Transverse colon (tissue), 4 donors: Measurements from ENCODE around the gene NTMT2. TPM values are rescaled to one million over a fixed set of nuclear protein-coding genes. Genes with fewer than 3 reads are reported as not detected.

Source experiments
- DNase-seq: peaks from one replicate; pipeline ENCODE4 v3.0.0-alpha.2; 2019
- H3K27ac ChIP-seq, 4 donors: fragments of 200-600 bp; sonication (generic); 2 replicates each; pipeline ENCODE4 v1.5.1; 2016 to 2018; ENCODE audit warnings: inconsistent platforms in 4 of 4
- H3K27me3 ChIP-seq: fragments of 200-600 bp; sonication (generic); 2 replicates; pipeline ENCODE4 v1.5.1; 2017; ENCODE audit warnings: inconsistent platforms
- H3K36me3 ChIP-seq, 4 donors: fragments of 200-600 bp; sonication (generic); 2 replicates each; pipeline ENCODE4 v1.5.1; 2017 to 2019; ENCODE audit warnings: inconsistent platforms in 4 of 4
- H3K4me1 ChIP-seq, 4 donors: fragments of 200-600 bp; sonication (generic); 2 replicates each; pipeline ENCODE4 v1.5.1; 2017 to 2020; ENCODE audit warnings: inconsistent platforms in 4 of 4
- H3K4me3 ChIP-seq, 4 donors: fragments of 200-600 bp; sonication (generic); 1 replicate in 1 of 4; 2 replicates in 3 of 4; pipeline versions ENCODE4 v1.5.1 to v1.6.1; 2017 to 2019; ENCODE audit warnings: inconsistent platforms in 4 of 4
- H3K9me3 ChIP-seq, 2 donors: fragments of 200-600 bp; sonication (generic); 2 replicates each; pipeline ENCODE4 v1.5.1; 2017 to 2019; ENCODE audit warnings: inconsistent platforms in 2 of 2
- CTCF ChIP-seq, 5 experiments: fragments of 200-600 bp in 3 of 5; fragments of 450-650 bp in 2 of 5; sonication (generic) in 3 of 5; IDR thresholded peaks; 1 replicate in 2 of 5; 2 replicates in 3 of 5; pipeline ENCODE4 v1.5.1; 2016 to 2017; ENCODE audit warnings: antibody characterized with exemption in 5 of 5, inconsistent platforms in 3 of 5, mild to moderate bottlenecking in 2 of 5, moderate library complexity in 1 of 5
- EP300 ChIP-seq: sonication (generic); formaldehyde crosslinking; IDR thresholded peaks from one replicate; pipeline ENCODE4 v1.6.1; 2017; ENCODE audit warnings: antibody characterized with exemption, low read depth
- POLR2A ChIP-seq: fragments of 450-650 bp; IDR thresholded peaks from one replicate; pipeline ENCODE4 v1.6.1; 2016; ENCODE audit warnings: antibody characterized with exemption, mild to moderate bottlenecking, moderate library complexity
- POLR2AphosphoS5 ChIP-seq, 3 donors: sonication (generic); formaldehyde crosslinking; IDR thresholded peaks; one replicate each; pipeline ENCODE4 v1.6.1; 2016; ENCODE audit warnings: antibody characterized with exemption in 3 of 3
- WGBS, 2 donors: methylation state at CpG; one replicate each; pipeline ENCODE4 v1.1.5; 2018; ENCODE audit warnings: low coverage in 1 of 2; 5-methylcytosine and 5-hydroxymethylcytosine counted together
- in situ Hi-C, 4 donors: fragments of 200-750 bp; cut with MboI; loops; one replicate each; pipeline versions ENCODE4 v1.15.0 to v1.15.1; 2017; ENCODE audit warnings: low sequenced_read_pairs in 3 of 4, low pct_ligation_motif_present in 1 of 4, low pct_unique_long_range_greater_than_20kb in 1 of 4
- intact Hi-C: fragments of 100-400 bp; cut with DNase I; formaldehyde crosslinking; loops from one replicate; pipeline ENCODE4 v1.15.1; 2023; ENCODE audit warnings: low total_unique reads
- total RNA-seq, 4 donors: library from RNA; depleted of rRNA; stranded (reverse); fragments of >200 nt; gene quantifications; one replicate each; pipeline ENCODE4 v1.1.0, GENCODE V29; 2016

NTMT2 gene
- total RNA-seq, 4 donors from 2014 or later: not detected

DNA sequence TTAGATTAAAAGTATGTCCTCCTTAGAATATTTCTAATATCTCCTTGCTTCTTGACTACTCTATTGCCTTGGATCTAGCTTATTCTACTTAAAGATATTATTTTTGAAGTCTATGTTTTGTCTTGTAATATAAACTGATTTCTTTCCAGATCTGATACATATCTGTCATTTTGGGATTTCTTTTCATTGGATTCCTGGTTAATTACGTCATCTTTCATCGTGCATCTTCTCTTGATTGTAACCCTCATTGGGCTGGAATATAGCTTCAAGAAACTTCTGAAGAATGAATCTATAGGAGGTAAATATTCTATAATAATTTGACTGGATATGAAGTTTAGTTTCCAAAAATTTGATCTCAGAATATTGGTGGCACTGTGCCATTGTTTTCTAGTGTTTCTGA lies 12.1 kb downstream of the NTMT2 start:
- Histone ChIP-seq H3K4me1 (peaks cover 0 to 10% (median 0%) of the 10 kb centered on the region in 4 donors), H3K9me3 (peaks cover 0 to 10% of the 10 kb centered on the region in 2 donors), H3K27me3 (no peaks in the 10 kb centered on the region), H3K36me3 (no peaks in the 10 kb centered on the region), H3K27ac (no peak overlapping the region), H3K4me3 (no peak overlapping the region)
- intact Hi-C loops (no loop called here), in situ Hi-C loops (no loop called here)
- no peak for DNase-seq
- WGBS, 2 donors: 82% methylated on average over 2 of the region's 2 CpGs; no CpG with 5 or more reads in 1 of the 2 donors
- no peak for TF ChIP-seq CTCF (IDR thresholded peaks at IDR 0.05)
- no peak for TF ChIP-seq EP300
- TF ChIP-seq POLR2AphosphoS5 (IDR thresholded peaks at IDR 0.05): no peak
- no peak for TF ChIP-seq POLR2A

- H3K27me3 ChIP-seq: no peaks in the 10 kb centered on the region
- in situ Hi-C loops: no loop called here
- H3K27ac ChIP-seq: no peak overlapping the region
- no peaks in the 10 kb centered on the region for H3K4me1 ChIP-seq
- no peak for DNase-seq
- TF ChIP-seq CTCF (IDR thresholded peaks at IDR 0.05) (no peak), EP300 (no peak), POLR2AphosphoS5 (IDR thresholded peaks at IDR 0.05) (no peak), POLR2A (no peak)
- no peaks in the 10 kb centered on the region for H3K36me3 ChIP-seq
- no peak overlapping the region for H3K4me3 ChIP-seq
- no peaks in the 10 kb centered on the region for H3K9me3 ChIP-seq
- intact Hi-C loops: no loop called here
- WGBS, 2 donors: 61 to 69% methylated on average over 8 of the region's 8 CpGs
These were observed 16.9 kb downstream of the NTMT2 start for GRCh38 chr1:170162459-170163246.

GRCh38 chr1:170164103-170164763 lies 18.5 kb downstream of the NTMT2 start:
- in situ Hi-C loops: no loop called here
- TF ChIP-seq POLR2AphosphoS5 (IDR thresholded peaks at IDR 0.05) (no peak), EP300 (no peak), CTCF (IDR thresholded peaks at IDR 0.05) (no peak), POLR2A (no peak)

GRCh38 chr1:170166518-170167180 lies 20.9 kb downstream of the NTMT2 start:
- no peak overlapping the region for H3K27ac ChIP-seq
- H3K27me3 ChIP-seq: no peaks in the 10 kb centered on the region
- H3K36me3 ChIP-seq: no peaks in the 10 kb centered on the region
- in situ Hi-C loops (no loop called here), intact Hi-C loops (no loop called here)
- H3K4me1 ChIP-seq: peaks cover 0 to 4% (median 0%) of the 10 kb centered on the region in 4 donors
- TF ChIP-seq POLR2AphosphoS5 (IDR thresholded peaks at IDR 0.05) (no peak), EP300 (no peak)
- H3K9me3 ChIP-seq: no peaks in the 10 kb centered on the region
- no peak overlapping the region for H3K4me3 ChIP-seq
- no peak for DNase-seq
- WGBS, 2 donors: 80 to 87% methylated on average over 3 to 7 of the region's 7 CpGs

More at GRCh38 chr1:170164103-170164763, 18.5 kb downstream of the NTMT2 start:
- no peaks in the 10 kb centered on the region for H3K36me3 ChIP-seq
- intact Hi-C loops: no loop called here
- DNase-seq: no peak
- no peak overlapping the region for H3K4me3 ChIP-seq
- H3K9me3 ChIP-seq: no peaks in the 10 kb centered on the region
- no peaks in the 10 kb centered on the region for H3K27me3 ChIP-seq
- no peak overlapping the region for H3K27ac ChIP-seq
- H3K4me1 ChIP-seq: peaks cover 0 to 4% (median 0%) of the 10 kb centered on the region in 4 donors
- WGBS, 2 donors: 81 to 86% methylated on average over 4 of the region's 4 CpGs
